HG03108 (cell line): ENCODE data around the gene RMC1.
"Not testable (repeated sequence)": the region's sequence is repeated elsewhere in the genome, so short reads cannot be mapped to it uniquely, and the experiment has no call there.

ENCODE experiments used
- ATAC-seq: cut with Tn5 transposase; IDR thresholded peaks from one replicate; pipeline ENCODE4 v1.9.1; 2021; ENCODE audit warnings: moderate library complexity; ENCODE audit not compliant: unreplicated experiment

RMC1 gene

DNA sequence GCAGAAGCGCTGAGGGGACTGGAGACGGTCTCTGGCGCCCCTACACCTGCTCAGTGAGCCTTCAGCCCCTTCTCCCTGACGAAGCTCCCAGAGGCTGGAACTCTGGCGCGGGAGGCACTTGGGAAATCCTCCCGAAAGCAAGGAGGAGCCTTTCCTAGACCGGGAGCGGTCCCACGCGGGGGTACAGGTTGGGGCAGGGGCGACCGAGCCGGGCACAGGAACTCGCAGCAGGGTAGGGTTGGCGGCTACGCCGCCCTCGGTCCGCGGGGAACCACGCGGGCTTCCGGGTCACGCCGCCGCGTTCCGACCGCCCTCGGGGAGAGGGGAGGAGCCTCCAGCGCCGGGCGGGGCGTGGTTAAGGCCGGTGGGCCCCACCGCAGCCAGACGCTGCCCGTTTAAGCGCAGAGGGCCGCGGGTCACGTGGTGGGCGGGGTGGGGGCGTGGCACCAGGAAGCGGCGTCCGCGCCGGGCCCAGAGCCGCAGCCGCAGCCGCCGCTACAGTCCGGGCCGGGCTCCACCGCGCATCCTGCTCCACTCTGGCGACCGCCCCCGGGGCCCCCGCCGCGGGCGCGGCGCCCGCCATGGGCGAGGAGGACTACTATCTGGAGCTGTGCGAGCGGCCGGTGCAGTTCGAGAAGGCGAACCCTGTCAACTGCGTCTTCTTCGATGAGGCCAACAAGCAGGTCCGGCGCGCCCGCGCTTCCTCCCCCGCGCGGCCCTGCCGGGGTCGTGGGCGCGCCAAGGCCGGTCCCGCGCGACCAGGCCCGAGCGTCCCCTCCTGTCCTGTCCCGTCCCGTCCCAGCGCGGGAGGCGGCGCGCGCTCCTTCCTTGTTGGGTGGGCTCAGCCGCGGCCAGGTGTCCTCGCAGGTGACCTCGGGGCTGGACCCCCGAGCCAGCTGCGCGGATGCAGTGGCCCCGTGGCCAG is at the start of gene RMC1:
Gene RMC1, plus strand, starts transcription at position 474 of the 925 bp plus-strand sequence. Its CDS starts 108 bp downstream, at position 582.
- ATAC-seq: peak; percentile 65

DNA sequence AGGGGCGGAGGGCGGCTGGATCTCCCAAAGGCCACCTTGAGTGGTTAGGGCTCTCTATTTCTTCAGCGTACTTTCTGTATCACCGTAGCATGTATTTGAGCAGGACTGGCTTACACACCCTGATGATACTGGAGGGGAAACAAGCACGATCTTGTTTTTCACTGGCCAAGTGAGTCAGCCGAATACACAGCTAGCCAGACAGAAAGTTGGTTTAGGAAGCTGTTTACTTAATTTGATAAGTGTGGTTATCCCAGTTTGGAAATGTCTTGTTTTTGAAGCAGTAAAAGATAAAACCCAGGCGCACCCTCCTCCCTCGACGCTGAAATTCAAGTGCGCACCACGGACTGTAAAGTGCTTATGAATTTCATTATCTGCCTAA is 49.6 kb upstream of the RMC1 start:
- ATAC-seq: no peak

DNA sequence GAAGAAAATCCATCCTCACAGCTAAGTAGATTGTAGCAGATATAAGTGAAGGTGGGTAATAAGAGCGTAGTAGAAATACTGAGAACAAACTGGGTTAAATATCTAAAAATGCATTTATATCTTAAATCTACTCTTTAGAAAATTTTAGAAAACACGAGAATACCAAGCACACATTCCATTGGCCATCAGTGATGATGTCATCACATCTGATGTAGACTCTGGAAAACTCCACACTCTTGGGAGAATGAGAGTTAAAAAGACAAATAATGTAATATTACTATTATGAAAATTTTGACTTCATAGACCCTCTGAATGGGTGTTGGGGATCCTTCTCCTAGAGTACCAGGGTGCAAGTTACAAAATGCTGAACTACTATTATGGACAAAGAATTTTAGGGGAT is 46.5 kb upstream of the RMC1 start:
- no peak for ATAC-seq

DNA sequence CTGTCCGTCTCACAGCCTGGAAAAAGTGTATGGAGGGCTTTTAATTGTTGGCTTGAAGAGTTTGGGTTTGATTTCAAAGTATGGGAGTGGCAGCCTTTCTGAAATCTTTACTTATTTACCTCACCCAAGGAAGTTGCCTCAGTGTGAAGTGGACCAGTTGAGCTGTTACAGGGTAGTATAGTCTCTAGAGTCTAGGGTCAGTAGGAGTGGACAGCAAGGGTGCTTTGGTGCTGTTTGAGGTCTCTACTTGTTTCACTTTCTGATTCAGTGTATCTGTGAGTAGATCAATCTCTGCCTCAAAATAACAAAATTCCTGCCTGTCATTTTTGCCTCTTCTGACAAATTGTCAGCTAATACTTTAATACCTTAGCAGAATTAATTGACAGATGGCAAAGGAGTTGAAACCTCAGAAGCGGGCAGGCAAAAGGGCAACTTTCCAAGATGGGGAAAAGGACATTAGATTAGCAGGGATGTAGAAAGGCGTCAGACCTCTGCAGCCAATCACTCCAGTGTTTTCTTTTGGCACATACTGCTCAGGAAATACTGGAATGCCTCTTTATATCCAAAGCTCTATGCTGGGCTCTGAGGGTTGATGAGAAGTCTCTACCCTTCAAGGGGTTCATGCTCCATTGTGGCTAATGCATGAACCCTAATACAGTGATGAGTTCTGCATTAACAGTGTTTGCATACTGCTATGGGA is 44.3 kb upstream of the RMC1 start:
- ATAC-seq: no peak

DNA sequence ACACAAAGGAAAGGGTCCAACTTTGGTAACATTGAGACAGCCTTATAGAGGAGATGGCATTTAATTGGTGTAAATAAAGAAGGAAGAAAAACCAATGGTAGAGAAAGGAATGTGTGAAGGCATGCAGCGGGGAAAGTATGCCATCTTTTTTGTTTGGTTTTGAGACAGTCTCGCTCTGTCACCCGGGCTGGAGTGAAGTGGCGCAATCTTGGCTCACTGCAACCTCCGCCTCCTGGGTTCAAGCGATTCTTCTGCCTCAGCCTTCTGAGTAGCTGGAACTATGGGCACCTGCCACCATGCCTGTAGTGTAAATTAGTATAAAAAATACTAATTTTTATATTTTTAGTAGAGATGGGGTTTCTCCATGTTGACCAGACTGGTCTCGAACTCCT is 43.8 kb upstream of the RMC1 start:
- ATAC-seq: no peak

DNA sequence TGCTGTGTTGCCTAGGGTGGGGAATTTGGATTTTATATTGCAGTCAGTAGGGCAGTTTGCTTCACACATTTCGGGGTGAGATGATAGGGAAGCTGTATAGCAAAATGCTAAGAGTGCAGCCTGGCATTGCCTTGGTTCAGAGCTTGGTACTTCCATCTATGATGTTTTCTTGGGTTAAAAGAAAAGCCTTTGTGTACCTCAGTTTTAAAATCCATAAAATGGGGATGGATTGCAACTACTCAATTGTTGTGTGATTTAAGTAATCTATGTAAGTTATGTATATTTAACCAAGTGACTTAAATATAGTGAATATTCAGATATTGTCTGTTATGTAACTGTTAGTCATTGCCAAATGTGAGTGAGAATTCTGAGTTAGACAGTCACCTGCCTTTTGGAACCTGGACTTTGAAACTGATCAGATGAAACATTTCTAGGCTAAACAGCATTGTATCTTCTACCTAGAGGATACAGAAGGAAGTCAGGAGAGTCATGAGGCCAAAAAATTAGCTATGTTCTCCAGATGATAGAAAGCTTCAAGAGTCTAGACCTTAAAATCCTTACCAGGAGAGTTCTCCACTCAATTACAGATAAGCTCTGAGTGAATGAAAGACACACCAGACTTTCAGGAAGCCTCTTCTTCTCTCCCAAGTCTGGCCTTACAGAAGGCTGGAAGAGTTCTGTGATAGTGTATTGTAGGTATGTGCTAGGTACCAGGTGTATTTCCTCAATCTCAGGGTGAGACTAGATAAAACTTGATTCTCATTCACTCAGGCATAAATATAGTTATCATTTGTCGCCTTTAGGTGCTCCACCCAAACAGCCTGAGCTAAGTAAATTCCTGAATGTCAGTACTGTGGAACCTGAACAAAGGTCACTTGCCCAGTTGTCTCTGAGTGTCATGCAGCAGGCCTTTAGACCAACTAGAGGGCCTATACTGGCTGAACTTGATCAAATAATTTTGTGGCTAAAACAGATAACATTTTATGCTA is 42.7 kb upstream of the RMC1 start:
- ATAC-seq: no peak

DNA sequence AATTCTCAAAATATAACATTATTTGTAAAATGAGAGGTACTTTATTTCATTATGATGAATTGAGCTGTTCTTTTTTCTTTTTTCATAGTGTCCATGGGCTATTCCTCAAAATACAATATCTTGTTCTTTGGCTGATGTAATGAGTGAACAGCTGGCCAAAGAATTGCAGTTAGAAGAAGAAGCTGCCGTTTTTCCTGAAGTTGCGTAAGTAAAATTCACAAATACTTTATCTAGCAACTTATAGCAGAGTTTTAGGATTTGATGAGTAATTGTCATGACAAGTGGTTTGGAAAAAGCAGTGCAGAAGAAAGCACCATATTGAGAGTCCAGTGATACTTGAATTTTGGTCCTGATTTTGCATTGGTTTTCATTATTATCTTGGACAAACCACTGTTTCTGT is 40.4 kb upstream of the RMC1 start:
- ATAC-seq: no peak

DNA sequence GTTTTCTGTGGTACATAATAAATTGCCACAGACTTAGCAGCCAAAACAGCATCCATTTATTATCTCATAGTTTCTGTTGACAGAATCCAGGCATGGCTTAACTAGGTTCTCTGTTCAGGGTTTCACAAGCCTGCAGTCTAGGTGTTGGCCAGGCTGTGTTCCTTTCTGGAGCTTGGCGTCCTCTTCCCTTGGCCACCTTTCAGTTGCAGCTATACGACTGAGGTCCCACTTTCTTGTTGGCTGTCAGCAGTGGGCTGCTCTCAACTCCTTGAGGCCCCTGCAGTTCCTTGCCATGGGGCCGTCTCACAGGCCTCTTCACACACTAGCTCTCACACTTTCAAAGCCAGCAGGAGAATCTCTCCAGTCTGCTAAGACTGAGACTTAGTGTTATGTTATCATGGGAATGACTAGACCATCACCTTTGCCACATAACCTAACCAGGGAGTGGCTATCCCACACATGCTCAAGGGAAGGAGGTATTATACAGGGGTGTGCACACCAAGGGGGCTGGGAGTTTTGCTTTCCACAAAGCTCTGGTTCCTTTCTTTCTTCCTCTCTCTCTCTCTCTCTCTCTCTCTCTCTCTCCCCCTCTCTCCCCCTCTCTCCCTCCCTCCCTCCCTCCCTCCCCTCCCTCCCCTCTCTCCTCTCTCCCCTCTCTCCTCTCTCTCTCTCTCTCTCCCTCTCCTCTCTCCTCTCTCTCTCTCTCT is 34.4 kb upstream of the RMC1 start:
- ATAC-seq: no peak

DNA sequence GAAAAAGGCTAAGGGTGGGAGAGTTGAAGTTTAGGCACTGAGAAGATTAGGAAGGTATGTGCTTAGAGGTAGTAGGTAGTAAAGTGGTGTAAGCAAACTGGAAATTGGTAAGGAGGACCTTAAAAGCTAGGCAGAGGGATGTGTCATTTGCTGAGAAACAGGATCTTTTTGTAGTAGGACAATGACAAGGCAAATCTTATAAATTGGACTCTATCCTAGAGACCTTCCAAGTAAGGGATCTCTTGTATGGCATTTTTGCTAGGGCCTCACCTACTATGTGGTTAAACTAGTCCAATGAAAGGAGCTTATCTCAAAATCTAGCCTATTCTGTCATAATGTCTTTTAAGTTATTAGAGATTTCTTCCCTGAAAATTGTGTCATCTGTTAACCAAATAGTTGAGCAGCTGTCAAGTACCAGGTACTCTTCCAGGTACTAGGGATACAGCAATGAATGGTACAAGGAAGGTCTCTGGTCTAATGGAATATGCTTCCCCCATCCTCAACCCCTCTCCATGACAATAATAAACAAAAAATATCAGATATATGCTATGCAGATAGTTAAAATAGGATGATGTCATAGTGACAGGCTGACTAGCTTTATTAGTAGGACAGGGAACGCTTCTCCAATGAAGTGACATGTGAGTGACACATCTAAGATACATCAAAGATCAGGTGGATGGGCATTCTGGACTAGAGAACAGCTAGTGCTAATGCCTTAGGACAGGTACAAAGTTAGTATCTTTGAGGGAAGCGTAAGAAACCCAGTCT is 32.5 kb upstream of the RMC1 start:
- ATAC-seq: no peak

DNA sequence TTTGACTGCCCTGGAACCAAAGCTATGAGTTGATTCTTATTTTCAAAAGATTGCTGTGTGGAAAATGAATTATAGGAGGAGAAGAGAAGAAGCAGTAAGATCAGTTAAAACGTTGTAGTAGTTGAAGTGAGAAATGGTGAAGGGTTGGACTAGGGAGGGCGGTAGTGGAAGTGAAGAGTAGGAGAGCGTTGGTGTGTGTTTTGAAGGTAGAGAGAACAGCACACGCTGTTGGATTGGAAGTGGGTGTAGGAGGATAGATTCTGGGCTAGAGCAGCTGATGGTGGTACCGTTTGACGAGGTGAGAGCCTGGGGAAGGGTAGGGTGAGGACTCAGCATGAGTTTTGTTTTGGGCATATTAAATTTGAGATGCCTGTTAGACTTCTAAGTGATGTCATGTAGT is 31.8 kb upstream of the RMC1 start:
- no peak for ATAC-seq

DNA sequence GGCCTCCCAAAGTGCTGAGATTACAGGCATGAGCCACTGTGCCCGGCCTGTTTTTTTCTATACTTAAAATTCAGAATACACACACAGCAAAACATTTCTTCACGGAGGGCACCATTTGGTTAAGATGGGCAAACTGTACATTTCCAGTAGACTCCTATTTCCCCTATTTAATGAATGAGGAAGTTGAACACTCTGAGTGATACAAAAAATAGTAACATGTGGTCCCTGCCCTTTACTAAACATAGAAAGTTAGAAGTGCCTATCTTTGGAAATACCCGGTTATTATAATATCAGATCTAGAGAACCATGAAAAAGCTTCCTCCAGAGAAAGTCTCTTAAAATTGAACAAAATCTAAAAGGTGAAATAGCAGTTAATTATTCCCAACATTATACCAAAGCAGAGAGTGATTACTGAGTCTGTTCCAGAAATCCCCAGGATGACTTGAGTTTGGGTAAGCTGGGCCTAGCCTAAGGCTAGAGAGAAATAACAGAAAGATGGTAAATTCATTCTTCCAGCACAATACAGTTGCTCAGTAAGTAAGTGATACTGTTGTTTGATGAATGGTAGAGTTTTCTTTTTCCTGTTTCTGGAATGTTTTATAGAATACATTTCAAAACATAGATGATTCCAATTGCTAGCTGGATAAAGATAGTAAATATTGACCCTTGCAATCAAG is 23.3 kb upstream of the RMC1 start:
- no peak for ATAC-seq

DNA sequence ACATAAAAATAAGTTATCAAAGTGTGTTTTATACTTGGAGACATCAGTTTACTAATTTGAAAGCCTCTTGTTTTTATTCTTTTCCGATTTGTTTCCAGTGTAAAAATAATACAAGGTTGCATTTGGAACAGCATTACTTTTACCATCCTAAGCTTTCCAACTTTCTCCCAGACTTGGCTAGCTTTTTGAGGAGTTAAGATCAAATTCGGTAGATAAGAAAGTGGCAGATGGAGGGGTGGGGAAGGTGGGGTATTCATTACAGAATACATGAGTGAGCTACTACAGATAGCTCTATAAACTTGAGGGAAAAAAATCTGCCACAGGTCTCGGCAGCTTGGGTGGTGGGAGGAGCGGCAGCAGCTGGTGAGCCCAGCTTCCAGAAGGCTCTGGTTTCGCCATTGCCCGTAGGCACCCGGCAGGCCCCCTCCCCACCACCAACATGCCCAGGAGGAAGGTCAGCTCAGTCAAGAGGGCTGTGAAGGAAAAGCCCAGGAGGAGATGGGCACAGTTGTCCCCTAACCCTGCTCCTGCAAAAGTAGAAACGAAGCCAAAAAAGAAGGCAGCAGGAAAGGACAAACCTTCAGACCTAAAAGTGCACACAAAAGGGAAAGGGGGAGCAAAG is 18.6 kb upstream of the RMC1 start:
- no peak for ATAC-seq

DNA sequence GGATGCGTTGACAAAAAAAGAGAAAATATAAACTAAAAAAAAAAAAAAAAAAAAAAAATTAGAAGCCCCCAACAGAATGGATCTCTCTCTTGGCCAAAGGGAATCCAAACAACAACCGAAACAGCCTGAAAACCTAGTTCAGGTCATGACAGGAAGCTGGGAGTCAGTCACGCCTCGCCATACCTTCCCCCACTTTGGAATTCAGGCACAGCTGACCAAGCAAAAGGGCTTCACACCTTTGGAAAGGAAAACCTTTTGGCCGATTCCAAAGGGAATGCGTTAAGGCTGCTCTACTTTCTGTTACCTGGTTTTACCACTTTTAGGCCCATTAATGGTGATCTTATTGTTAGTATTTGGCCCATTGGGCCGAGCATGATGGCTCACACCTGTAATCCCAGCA is 17.9 kb upstream of the RMC1 start:
- ATAC-seq: no peak

DNA sequence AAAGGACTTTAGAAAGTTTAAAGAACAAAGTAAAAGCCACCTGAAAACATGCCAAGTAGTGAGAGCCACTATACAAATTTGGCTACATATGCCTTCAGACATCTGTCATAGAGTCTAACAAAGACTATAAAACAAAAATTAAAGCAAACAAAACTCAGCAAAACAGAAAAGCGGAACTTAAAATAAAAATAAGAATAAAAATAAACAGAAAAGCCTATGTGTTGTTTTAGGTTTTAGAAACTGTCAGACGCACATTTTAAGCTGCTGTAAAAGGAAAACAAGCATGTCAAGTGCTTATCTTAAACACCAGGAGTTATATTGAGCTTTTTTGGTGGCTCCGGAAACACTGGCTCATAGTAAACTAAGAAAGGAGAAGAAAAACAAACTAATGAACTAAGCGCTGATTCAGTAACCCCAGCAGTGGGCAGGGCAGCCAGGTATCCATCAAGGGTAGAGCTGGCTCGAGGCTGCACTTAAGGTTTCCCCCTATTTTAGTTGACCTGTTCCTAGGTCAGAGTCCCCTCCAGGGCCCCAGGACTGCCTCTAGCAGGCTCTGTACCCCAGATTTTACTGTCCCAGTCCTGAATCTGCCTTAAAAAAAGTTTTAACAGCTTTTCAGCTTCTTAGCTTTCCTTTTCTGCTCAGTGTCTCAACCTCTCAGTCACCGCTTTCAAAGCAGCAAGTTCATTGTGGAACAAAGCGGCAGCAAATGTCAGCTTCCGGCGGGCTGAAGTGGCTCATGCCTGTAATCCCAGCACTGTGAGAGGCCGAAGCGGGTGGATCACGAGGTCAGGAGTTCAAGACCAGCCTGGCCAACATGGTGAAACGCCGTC is 15.4 kb upstream of the RMC1 start:
- ATAC-seq: peak; percentile 73

DNA sequence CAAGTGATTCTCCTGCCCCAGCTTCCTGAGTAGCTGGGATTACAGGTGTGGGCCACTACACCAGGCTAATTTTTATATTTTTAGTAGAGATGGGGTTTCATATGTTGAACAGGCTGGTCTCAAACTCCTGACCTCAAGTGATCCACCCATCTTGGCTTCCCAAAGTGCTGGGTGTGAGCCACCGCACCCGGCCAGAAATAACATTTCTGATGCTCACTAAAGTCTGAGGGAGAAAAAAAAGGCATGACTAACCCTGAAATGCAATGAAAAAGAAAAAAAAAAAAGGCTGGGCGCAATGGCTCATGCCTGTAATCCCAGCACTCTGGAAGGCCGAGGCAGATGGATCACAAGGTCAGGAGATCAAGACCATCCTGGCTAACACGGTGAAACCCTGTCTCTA is 13.7 kb upstream of the RMC1 start:
- not testable (repeated sequence) for ATAC-seq

DNA sequence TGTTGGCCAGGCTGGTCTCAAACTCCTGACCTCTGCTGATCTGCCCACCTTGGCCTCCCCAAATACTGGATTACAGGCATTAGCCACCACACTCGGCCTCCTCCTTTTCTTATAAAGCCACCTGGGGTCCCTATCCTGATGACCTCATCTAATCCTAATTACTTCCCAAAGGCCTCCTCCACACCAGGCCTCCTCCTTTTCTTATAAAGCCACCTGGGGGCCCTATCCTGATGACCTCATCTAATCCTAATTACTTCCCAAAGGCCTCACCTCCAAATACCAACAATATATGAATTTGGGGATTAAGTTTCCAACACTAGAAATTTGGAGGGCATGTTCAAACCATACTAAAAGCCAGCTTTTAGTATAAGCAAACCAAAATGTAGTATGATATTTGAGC is 9.7 kb upstream of the RMC1 start:
- no peak for ATAC-seq

DNA sequence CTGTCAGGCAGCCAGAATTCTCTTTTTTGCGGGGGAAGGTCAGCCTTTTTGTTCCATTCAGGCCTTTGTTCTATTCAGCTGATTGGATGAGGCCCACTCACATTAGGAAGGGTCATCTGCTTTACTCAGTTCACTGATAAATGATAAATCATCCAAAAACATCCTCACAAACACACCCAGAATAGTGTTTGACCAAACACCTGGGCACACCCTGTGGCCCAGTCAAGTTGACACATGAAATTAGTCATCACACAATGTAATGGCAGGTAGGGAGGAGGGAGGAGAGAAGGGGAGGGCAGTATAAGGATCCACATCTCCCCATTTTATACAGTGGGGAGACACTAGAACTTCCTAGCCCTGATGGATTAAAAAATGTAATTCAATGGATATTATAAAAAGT is 8.3 kb upstream of the RMC1 start:
- no peak for ATAC-seq
